Glutamatergic neuron (in vitro differentiated cells): ENCODE data around the gene PANX2. TPM values are rescaled to one million over a fixed set of nuclear protein-coding genes. Genes with fewer than 3 reads are reported as not detected.
A peak's percentile ranks its signal among the peaks of the same experiment; 100 is the strongest.

Experiments used
- DNase-seq: peaks from one replicate; pipeline ENCODE4 v3.0.0; 2022
- H3K27ac Mint-ChIP-seq: one replicate; pipeline ENCODE4 v1.8.0; 2020; ENCODE audit warnings: mild to moderate bottlenecking, mixed read lengths, inconsistent platforms; ENCODE audit not compliant: unreplicated experiment
- H3K27me3 Mint-ChIP-seq: one replicate; pipeline ENCODE4 v1.8.0; 2020; ENCODE audit warnings: mild to moderate bottlenecking, moderate library complexity, mixed read lengths, inconsistent platforms; ENCODE audit not compliant: unreplicated experiment
- H3K36me3 Mint-ChIP-seq: one replicate; pipeline ENCODE4 v1.8.0; 2020; ENCODE audit warnings: mild to moderate bottlenecking, mixed read lengths, inconsistent platforms; ENCODE audit not compliant: unreplicated experiment
- H3K4me1 Mint-ChIP-seq: one replicate; pipeline ENCODE4 v1.8.0; 2020; ENCODE audit warnings: mild to moderate bottlenecking, low read depth, mixed read lengths, inconsistent platforms; ENCODE audit not compliant: unreplicated experiment
- H3K4me3 Mint-ChIP-seq: one replicate; pipeline ENCODE4 v1.8.0; 2020; ENCODE audit warnings: mild to moderate bottlenecking, mixed read lengths, inconsistent platforms; ENCODE audit not compliant: unreplicated experiment
- H3K9me3 Mint-ChIP-seq: one replicate; pipeline ENCODE4 v1.8.0; 2020; ENCODE audit warnings: mild to moderate bottlenecking, moderate library complexity, mixed read lengths, inconsistent platforms; ENCODE audit not compliant: unreplicated experiment
- long read RNA-seq: library from polyadenylated mRNA; unstranded; transcript quantifications from one replicate; pipeline ENCODE4 v2.0.0, GENCODE V29; 2020; ENCODE audit not compliant: unreplicated experiment
- total RNA-seq: library from RNA; stranded (reverse); fragmentation: NEBNext Ultra II Directional; extraction: Animal tissue kit (Norgen Biotek cat#: 25700); gene quantifications from one replicate; pipeline ENCODE4 v1.2.1, GENCODE V29; 2021; ENCODE audit not compliant: unreplicated experiment
- TF ChIP-seq, protein P1 (sequence below): fragments of 200-600 bp; sonication (generic); IDR thresholded peaks from one replicate; pipeline ENCODE4 v1.5.0; 2021; ENCODE audit not compliant: partially characterized antibody, unreplicated experiment

Gene PANX2
- 1.8 TPM for total RNA-seq
- long read RNA-seq, result 0 reads

GRCh38 chr22:50170453-50171318 is at the start of gene PANX2:
Gene PANX2, plus strand, starts transcription at chr22:50170731. Its CDS starts 0 bp downstream, at chr22:50170731.
- H3K4me3 Mint-ChIP-seq, result peak within 1 kb of the TSS; percentile 86
- peaks cover 15% of the 10 kb centered on the region for H3K27me3 Mint-ChIP-seq
- no peaks in the 10 kb centered on the region for H3K36me3 Mint-ChIP-seq
- H3K27ac Mint-ChIP-seq, result no peak within 1 kb of the TSS
- peak; percentile 63 for DNase-seq
- no peaks in the 10 kb centered on the region for H3K4me1 Mint-ChIP-seq
- H3K9me3 Mint-ChIP-seq, result peaks cover 10% of the 10 kb centered on the region
- TF ChIP-seq, protein P1, sequence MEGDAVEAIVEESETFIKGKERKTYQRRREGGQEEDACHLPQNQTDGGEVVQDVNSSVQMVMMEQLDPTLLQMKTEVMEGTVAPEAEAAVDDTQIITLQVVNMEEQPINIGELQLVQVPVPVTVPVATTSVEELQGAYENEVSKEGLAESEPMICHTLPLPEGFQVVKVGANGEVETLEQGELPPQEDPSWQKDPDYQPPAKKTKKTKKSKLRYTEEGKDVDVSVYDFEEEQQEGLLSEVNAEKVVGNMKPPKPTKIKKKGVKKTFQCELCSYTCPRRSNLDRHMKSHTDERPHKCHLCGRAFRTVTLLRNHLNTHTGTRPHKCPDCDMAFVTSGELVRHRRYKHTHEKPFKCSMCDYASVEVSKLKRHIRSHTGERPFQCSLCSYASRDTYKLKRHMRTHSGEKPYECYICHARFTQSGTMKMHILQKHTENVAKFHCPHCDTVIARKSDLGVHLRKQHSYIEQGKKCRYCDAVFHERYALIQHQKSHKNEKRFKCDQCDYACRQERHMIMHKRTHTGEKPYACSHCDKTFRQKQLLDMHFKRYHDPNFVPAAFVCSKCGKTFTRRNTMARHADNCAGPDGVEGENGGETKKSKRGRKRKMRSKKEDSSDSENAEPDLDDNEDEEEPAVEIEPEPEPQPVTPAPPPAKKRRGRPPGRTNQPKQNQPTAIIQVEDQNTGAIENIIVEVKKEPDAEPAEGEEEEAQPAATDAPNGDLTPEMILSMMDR, result no peak

DNA sequence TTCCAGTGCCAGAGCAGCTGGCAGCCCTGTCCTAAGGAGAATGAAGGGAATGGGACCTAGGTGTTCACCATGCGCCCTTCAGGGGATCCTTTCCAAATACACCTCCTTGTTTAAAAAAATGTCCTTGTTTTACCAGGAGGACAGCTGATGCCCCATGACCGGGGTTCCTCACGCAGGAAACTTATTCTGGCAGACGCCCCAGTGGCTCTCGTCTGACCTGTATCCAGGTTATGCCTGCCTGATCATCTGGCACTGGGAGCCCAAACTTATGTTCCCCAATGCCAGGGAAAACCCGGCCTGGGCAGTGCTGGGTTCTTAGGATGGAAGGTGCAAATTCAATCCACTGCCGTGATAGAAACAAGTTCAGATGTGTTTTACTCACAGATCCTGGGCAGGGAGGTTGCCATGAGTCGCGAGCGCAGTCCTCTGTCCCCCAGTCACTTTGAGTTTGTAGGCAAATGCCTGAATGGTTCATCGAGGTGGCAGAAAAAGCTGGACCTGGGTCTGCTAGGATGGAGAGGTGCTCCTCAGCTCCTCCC is 49.3 kb upstream of the PANX2 start:
- H3K4me3 Mint-ChIP-seq, result no peak overlapping the region
- DNase-seq, result no peak
- TF ChIP-seq, protein P1, result no peak
- H3K27ac Mint-ChIP-seq, result no peak overlapping the region
- H3K4me1 Mint-ChIP-seq, result no peaks in the 10 kb centered on the region
- H3K36me3 Mint-ChIP-seq, result no peaks in the 10 kb centered on the region
- H3K9me3 Mint-ChIP-seq, result peaks cover 3% of the 10 kb centered on the region
- H3K27me3 Mint-ChIP-seq, result no peaks in the 10 kb centered on the region

GRCh38 chr22:50123119-50123518 is 47.4 kb upstream of the PANX2 start:
- Mint-ChIP-seq H3K27me3 (peaks cover 2% of the 10 kb centered on the region), H3K4me1 (no peaks in the 10 kb centered on the region), H3K4me3 (no peak overlapping the region), H3K9me3 (peaks cover 2% of the 10 kb centered on the region), H3K27ac (no peak overlapping the region), H3K36me3 (no peaks in the 10 kb centered on the region)
- TF ChIP-seq, protein P1, result no peak
- no peak for DNase-seq

DNA sequence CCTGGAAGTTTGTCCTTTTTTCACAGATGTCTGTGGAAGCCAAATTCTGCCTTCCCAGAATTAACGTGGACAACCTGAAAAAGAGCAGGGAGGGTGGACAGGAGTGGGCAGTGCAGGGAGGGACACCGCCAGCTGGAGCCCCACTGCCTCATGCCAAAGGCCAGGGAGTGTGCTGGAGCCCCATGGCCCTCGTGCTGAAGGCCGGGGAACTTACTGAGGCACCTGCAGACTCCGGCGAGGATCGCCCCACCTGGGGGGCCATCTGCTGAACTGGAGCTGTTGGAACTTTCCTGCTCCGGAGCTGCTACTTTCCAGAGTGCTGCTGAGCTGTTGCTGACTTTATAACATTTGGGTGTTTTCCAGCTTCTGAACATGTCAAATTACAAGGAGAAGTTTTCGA is 45.5 kb upstream of the PANX2 start:
- Mint-ChIP-seq H3K27me3 (peaks cover 2% of the 10 kb centered on the region), H3K36me3 (no peaks in the 10 kb centered on the region), H3K4me1 (no peaks in the 10 kb centered on the region), H3K4me3 (no peak overlapping the region), H3K27ac (no peak overlapping the region), H3K9me3 (peaks cover 2% of the 10 kb centered on the region)
- DNase-seq, result no peak
- TF ChIP-seq, protein P1, result no peak
